ENCODE results near the gene ATF6.

ATF6 gene

DNA sequence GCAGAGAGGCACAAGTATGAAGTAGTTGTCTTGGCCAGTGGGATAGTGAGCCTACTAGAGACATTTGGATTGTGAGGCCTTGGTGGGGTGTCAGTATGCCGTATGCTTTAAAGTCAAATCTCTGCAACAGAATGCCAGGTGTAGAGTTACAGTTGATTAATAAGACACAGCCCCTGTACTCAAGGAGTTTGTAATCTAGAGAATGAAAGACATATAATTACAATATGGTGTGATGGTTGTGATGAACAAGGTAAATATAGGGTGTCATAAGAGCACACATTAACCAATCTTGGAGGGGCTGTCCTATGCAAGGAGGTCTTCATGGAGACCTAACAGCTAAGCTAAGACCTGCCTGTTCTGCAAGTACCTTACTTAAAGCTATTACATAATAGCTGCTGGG, 113.1 kb downstream of the ATF6 start:
- ChIA-PET POLR2A (no interaction called here), CTCF (interaction anchor here (0.6 to 3.6 kb wide), 3 partner anchors 9 to 26 kb away, joined by 3 to 15 read pairs (median 3); no protein-coding TSS in a partner anchor)
- DNase-seq (ENCODE audit: extremely low spot score): no peak
- TF ChIP-seq CTCF (IDR thresholded peaks at IDR 0.05; ENCODE audit: control extremely low read depth, extremely low read depth, low read depth, missing control alignments): no peak

- CTCF ChIA-PET: interaction anchor here (1.0 to 1.6 kb wide), 5 partner anchors 10 to 20 kb away, joined by 3 to 6 read pairs (median 3); no protein-coding TSS in a partner anchor
- no peak for TF ChIP-seq CTCF (IDR thresholded peaks at IDR 0.05; ENCODE audit: control extremely low read depth, extremely low read depth, low read depth, missing control alignments)
These were observed 118.4 kb downstream of the ATF6 start for GRCh38 chr1:161884475-161884874.

GRCh38 chr1:161885003-161885402, 118.9 kb downstream of the ATF6 start:
- POLR2A ChIA-PET: no interaction called here
- TF ChIP-seq CTCF (IDR thresholded peaks at IDR 0.05; ENCODE audit: control extremely low read depth, extremely low read depth, low read depth, missing control alignments): no peak
- CTCF ChIA-PET: interaction anchor here (1.0 to 1.6 kb wide), 6 partner anchors 10 to 34 kb away, joined by 3 to 6 read pairs (median 3); no protein-coding TSS in a partner anchor
- DNase-seq (ENCODE audit: extremely low spot score): no peak

More at GRCh38 chr1:161884475-161884874, 118.4 kb downstream of the ATF6 start:
- POLR2A ChIA-PET: no interaction called here
- DNase-seq (ENCODE audit: extremely low spot score): no peak

- ChIA-PET CTCF (interaction anchor here (1.1 to 1.3 kb wide), 3 partner anchors 19 to 33 kb away, joined by 3 to 4 read pairs (median 4); no protein-coding TSS in a partner anchor), POLR2A (no interaction called here)
These were observed 119.6 kb downstream of the ATF6 start for GRCh38 chr1:161885759-161886158.

GRCh38 chr1:161886589-161886988, 120.5 kb downstream of the ATF6 start:
- no peak for TF ChIP-seq CTCF (IDR thresholded peaks at IDR 0.05; ENCODE audit: control extremely low read depth, extremely low read depth, low read depth, missing control alignments)
- DNase-seq (ENCODE audit: extremely low spot score): no peak
- CTCF ChIA-PET: interaction anchor here (0.8 kb wide), 1 partner anchor 23 kb away, joined by 3 read pairs; no protein-coding TSS in a partner anchor
- POLR2A ChIA-PET: no interaction called here

More at GRCh38 chr1:161885759-161886158, 119.6 kb downstream of the ATF6 start:
- no peak for TF ChIP-seq CTCF (IDR thresholded peaks at IDR 0.05; ENCODE audit: control extremely low read depth, extremely low read depth, low read depth, missing control alignments)
- no peak for DNase-seq (ENCODE audit: extremely low spot score)

DNA sequence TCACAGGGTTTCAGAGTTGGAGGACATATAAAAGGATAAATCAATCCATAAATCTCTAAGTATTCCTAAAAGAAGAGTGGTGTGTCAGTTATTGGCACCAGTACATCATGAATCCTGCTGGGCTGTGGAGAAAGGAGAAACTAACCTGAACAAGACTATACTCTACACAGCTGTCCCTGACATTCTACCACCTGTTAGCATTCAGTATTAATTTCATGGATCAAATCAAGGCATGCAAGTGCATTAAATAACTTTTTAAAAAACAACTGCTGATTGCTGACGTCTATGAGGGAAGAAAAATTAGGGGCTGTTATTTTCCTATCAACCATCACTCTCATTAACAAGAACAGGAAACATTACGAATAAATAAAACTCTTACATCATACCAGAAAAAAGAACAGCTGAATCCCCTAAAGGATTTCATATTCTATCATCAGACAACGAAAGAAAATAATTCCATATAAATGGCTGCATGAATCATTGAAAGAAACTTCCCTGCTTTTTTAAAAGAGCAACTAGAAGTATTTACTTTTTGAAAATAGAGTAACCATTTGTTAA, 121.7 kb downstream of the ATF6 start:
- no peak for DNase-seq (ENCODE audit: extremely low spot score)
- POLR2A ChIA-PET: no interaction called here
- CTCF ChIA-PET: interaction anchor here (0.9 to 2.1 kb wide), 2 partner anchors 8 to 17 kb away, joined by 3 to 9 read pairs; no protein-coding TSS in a partner anchor
- TF ChIP-seq CTCF (IDR thresholded peaks at IDR 0.05; ENCODE audit: control extremely low read depth, extremely low read depth, low read depth, missing control alignments): no peak
